PFSK-1 (cell line): ENCODE results near the gene NME7.

ENCODE experiments used
- FOXP2 ChIP-seq: optimal IDR thresholded peaks from 2 replicates; pipeline ENCODE3; 2011; ENCODE audit warnings: borderline replicate concordance, control low read depth, inconsistent platforms; ENCODE audit not compliant: insufficient read depth; ENCODE audit errors: extremely low read length, extremely low read depth
- POLR2AphosphoS5 ChIP-seq: IDR thresholded peaks from 2 replicates; pipeline ENCODE4 v1.6.1; 2012; ENCODE audit warnings: low read depth, mild to moderate bottlenecking, control low read depth, low read length, moderate library complexity
- SIN3A ChIP-seq: IDR thresholded peaks from 2 replicates; pipeline ENCODE4 v1.6.1; 2012; ENCODE audit warnings: mild to moderate bottlenecking, low read length, moderate library complexity, borderline replicate concordance; ENCODE audit not compliant: insufficient read depth
- TAF1 ChIP-seq: IDR thresholded peaks from 2 replicates; pipeline ENCODE4 v1.6.1; 2012; ENCODE audit warnings: low read length, control low read depth, borderline replicate concordance; ENCODE audit not compliant: insufficient read depth
- TF ChIP-seq, protein P1 (sequence below), 2 experiments: IDR thresholded peaks; 2 replicates each; pipeline versions ENCODE4 v1.6.1 to v1.8.0; 2011 to 2012; ENCODE audit warnings: low read depth in 2 of 2, low read length in 2 of 2, control low read depth in 1 of 2, inconsistent platforms in 1 of 2, mild to moderate bottlenecking in 1 of 2, moderate library complexity in 1 of 2; ENCODE audit not compliant: insufficient read depth in 1 of 2

NME7 gene

DNA sequence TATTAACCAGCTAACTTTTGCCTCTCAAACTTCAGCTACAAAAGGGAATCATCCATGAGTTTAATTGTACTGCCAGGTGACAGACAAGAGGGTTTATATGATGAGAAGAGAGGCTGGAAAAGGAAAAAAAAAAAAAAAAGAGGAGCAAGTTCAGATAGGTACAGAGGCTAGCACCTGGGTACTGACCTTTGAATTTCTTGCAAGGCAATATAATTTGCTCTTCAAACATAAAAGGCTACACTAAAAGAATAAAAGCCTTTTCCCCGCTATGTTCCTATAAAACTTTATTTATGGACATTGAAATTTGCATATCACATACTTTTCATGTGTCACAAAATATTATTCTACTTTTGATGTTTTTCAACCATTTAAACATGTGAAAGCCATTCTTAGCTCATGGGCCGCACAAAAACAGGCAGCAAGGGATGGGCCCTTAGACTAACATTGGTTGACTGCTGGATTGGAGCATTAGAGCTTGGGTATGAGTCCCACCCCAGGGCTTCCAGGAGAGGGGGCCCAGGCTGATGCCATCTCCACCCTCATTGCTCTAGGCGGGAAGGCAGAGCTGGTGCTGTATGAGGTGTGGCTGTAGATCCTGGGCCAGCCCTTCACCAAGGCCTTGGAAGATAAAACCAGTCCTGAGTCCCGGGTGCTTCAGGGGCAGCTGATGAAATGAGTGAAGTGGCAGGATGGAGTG lies 216.8 kb downstream of the NME7 start:
- TF ChIP-seq TAF1 (no peak), POLR2AphosphoS5 (no peak), SIN3A (no peak), FOXP2 (no peak)
- TF ChIP-seq, protein P1, sequence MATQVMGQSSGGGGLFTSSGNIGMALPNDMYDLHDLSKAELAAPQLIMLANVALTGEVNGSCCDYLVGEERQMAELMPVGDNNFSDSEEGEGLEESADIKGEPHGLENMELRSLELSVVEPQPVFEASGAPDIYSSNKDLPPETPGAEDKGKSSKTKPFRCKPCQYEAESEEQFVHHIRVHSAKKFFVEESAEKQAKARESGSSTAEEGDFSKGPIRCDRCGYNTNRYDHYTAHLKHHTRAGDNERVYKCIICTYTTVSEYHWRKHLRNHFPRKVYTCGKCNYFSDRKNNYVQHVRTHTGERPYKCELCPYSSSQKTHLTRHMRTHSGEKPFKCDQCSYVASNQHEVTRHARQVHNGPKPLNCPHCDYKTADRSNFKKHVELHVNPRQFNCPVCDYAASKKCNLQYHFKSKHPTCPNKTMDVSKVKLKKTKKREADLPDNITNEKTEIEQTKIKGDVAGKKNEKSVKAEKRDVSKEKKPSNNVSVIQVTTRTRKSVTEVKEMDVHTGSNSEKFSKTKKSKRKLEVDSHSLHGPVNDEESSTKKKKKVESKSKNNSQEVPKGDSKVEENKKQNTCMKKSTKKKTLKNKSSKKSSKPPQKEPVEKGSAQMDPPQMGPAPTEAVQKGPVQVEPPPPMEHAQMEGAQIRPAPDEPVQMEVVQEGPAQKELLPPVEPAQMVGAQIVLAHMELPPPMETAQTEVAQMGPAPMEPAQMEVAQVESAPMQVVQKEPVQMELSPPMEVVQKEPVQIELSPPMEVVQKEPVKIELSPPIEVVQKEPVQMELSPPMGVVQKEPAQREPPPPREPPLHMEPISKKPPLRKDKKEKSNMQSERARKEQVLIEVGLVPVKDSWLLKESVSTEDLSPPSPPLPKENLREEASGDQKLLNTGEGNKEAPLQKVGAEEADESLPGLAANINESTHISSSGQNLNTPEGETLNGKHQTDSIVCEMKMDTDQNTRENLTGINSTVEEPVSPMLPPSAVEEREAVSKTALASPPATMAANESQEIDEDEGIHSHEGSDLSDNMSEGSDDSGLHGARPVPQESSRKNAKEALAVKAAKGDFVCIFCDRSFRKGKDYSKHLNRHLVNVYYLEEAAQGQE (IDR thresholded peaks at IDR 0.05; ENCODE audit: insufficient read depth in 1 of 2, low read depth in 2 of 2, low read length in 2 of 2), result no peak

DNA sequence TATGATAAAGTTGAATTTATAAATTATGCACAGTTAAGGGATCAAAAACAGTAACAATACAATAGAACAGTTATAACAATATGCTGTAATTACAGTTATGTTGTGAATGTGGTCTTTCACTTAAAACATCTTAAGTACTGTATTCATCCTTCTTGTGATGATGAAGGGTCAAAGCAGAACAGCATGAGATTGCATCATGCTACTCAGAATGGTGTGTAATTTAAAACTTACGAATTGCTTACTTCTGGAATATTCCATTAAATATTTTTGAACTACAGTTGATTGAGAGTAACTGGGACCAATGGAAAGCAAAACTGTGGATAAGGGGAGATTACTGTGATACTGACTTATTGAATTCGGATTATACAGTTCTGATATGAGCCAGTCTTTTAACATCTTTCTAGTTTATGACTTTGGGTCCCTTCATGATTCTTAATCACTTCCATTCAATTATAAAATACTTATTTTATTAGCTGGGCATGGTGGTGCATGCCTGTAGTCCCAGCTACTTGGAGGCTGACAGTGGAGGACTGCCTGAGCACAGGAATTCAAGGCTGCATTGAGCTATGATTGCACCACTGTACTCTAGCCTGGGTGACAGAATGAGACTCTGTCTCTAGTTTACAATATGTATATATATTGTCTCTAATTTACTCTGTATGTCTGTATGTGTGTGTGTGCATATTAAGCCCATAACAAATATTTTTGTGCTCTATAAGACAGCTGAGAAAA lies 217.9 kb downstream of the NME7 start:
- no peak for TF ChIP-seq POLR2AphosphoS5
- no peak for TF ChIP-seq TAF1
- TF ChIP-seq, protein P1 (IDR thresholded peaks at IDR 0.05; ENCODE audit: insufficient read depth in 1 of 2, low read depth in 2 of 2, low read length in 2 of 2), result no peak
- no peak for TF ChIP-seq FOXP2
- no peak for TF ChIP-seq SIN3A

GRCh38 chr1:169148472-169149252 lies 218.9 kb downstream of the NME7 start:
- no peak for TF ChIP-seq POLR2AphosphoS5
- no peak for TF ChIP-seq FOXP2
- TF ChIP-seq, protein P1 (IDR thresholded peaks at IDR 0.05; ENCODE audit: insufficient read depth in 1 of 2, low read depth in 2 of 2, low read length in 2 of 2), result no peak
- no peak for TF ChIP-seq TAF1
- no peak for TF ChIP-seq SIN3A

GRCh38 chr1:169146576-169147214 lies 220.9 kb downstream of the NME7 start:
- TF ChIP-seq FOXP2, result no peak
- TF ChIP-seq, protein P1 (IDR thresholded peaks at IDR 0.05; ENCODE audit: insufficient read depth in 1 of 2, low read depth in 2 of 2, low read length in 2 of 2), result no peak
- no peak for TF ChIP-seq SIN3A
- TF ChIP-seq TAF1, result no peak
- TF ChIP-seq POLR2AphosphoS5, result no peak
